Retinal pigment epithelial cell (primary cell): ENCODE results near the gene MROH7.

Experiments used
- DNase-seq: peaks from one replicate; pipeline ENCODE4 v3.0.0-alpha.2; 2010; ENCODE audit warnings: low read depth
- H3K4me3 ChIP-seq: 2 replicates; pipeline ENCODE4 v1.5.1; 2011; ENCODE audit warnings: mild to moderate bottlenecking, low read length, control low read depth, moderate library complexity
- CTCF ChIP-seq: conservative IDR thresholded peaks from 2 replicates; pipeline ENCODE4 v1.5.1; 2011; ENCODE audit warnings: low read depth, low read length, control low read depth, inconsistent platforms

Gene MROH7

GRCh38 chr1:54671985-54672608, 30.5 kb downstream of the MROH7 start:
- no peak for DNase-seq
- H3K4me3 ChIP-seq: no peak overlapping the region
- peak; percentile 89 for TF ChIP-seq CTCF

- no peak overlapping the region for H3K4me3 ChIP-seq
- no peak for TF ChIP-seq CTCF
- no peak for DNase-seq
Measured at GRCh38 chr1:54678776-54679643, 37.4 kb downstream of the MROH7 start.

GRCh38 chr1:54679706-54680105, 38.1 kb downstream of the MROH7 start:
- no peak for DNase-seq
- no peak for TF ChIP-seq CTCF
- H3K4me3 ChIP-seq: no peak overlapping the region

GRCh38 chr1:54680387-54680786, 38.8 kb downstream of the MROH7 start:
- no peak for TF ChIP-seq CTCF
- no peak for DNase-seq
- H3K4me3 ChIP-seq: no peak overlapping the region

GRCh38 chr1:54681358-54681757, 39.8 kb downstream of the MROH7 start:
- no peak for TF ChIP-seq CTCF
- DNase-seq: no peak
- no peak overlapping the region for H3K4me3 ChIP-seq

GRCh38 chr1:54683453-54683852, 41.9 kb downstream of the MROH7 start:
- H3K4me3 ChIP-seq: no peak overlapping the region
- no peak for DNase-seq
- no peak for TF ChIP-seq CTCF
